Astrocyte (in vitro differentiated cells and primary cell): Measurements from ENCODE around the gene KCNN3. TPM values are rescaled to one million over a fixed set of nuclear protein-coding genes. Genes with fewer than 3 reads are reported as not detected.

Source experiments
- DNase-seq: peaks from one replicate; pipeline ENCODE4 v3.0.0-alpha.2; 2010; ENCODE audit warnings: low read depth
- FAIRE-seq: peaks from 2 replicates; lab custom pipeline; 2011; peaks lifted over from hg19 to GRCh38; lab: Jason Lieb, UNC
- H2AFZ ChIP-seq: 2 replicates; pipeline ENCODE4 v1.6.0; 2012; ENCODE audit warnings: low read depth, low read length, inconsistent platforms
- H3K27ac ChIP-seq: 2 replicates; pipeline ENCODE4 v1.5.1; 2011; ENCODE audit warnings: low read depth, low read length, inconsistent platforms
- H3K27me3 ChIP-seq: 2 replicates; pipeline ENCODE4 v1.6.0; 2011; ENCODE audit warnings: low read length, inconsistent platforms; ENCODE audit not compliant: insufficient read depth
- H3K36me3 ChIP-seq: 2 replicates; pipeline ENCODE4 v1.5.1; 2011; ENCODE audit warnings: low read length, inconsistent platforms; ENCODE audit not compliant: insufficient read depth
- H3K4me1 ChIP-seq: 2 replicates; pipeline ENCODE4 v1.5.1; 2011; ENCODE audit warnings: low read length, inconsistent platforms; ENCODE audit not compliant: insufficient read depth
- H3K4me2 ChIP-seq: 2 replicates; pipeline ENCODE4 v1.6.0; 2012; ENCODE audit warnings: low read length, inconsistent platforms
- H3K4me3 ChIP-seq: 2 replicates; pipeline ENCODE4 v1.5.1; 2011; ENCODE audit warnings: low read depth, mild to moderate bottlenecking, low read length, inconsistent platforms; ENCODE audit not compliant: insufficient read depth
- H3K79me2 ChIP-seq: 2 replicates; pipeline ENCODE4 v1.6.0; 2012; ENCODE audit warnings: mild to moderate bottlenecking, low read length, inconsistent platforms; ENCODE audit not compliant: insufficient read depth
- H3K9ac ChIP-seq: 2 replicates; pipeline ENCODE4 v1.6.0; 2012; ENCODE audit warnings: mild to moderate bottlenecking, low read length, inconsistent platforms
- H3K9me3 ChIP-seq: 2 replicates; pipeline ENCODE4 v1.5.1; 2012; ENCODE audit warnings: low read depth, mild to moderate bottlenecking, low read length, inconsistent platforms; ENCODE audit not compliant: insufficient read depth
- H4K20me1 ChIP-seq: 2 replicates; pipeline ENCODE4 v1.6.0; 2012; ENCODE audit warnings: low read length, inconsistent platforms; ENCODE audit not compliant: insufficient read depth
- H3K27ac Mint-ChIP-seq: one replicate; pipeline ENCODE4 v1.8.0; 2021; ENCODE audit warnings: mild to moderate bottlenecking, mixed read lengths; ENCODE audit not compliant: unreplicated experiment
- H3K27me3 Mint-ChIP-seq: one replicate; pipeline ENCODE4 v1.8.0; 2021; ENCODE audit warnings: low read depth, mixed read lengths; ENCODE audit not compliant: unreplicated experiment
- H3K36me3 Mint-ChIP-seq: one replicate; pipeline ENCODE4 v1.8.0; 2021; ENCODE audit warnings: low read depth, mixed read lengths; ENCODE audit not compliant: unreplicated experiment
- H3K4me1 Mint-ChIP-seq: one replicate; pipeline ENCODE4 v1.8.0; 2021; ENCODE audit warnings: low read depth, mixed read lengths; ENCODE audit not compliant: unreplicated experiment
- H3K4me3 Mint-ChIP-seq: one replicate; pipeline ENCODE4 v1.8.0; 2021; ENCODE audit warnings: mild to moderate bottlenecking, moderate library complexity, mixed read lengths; ENCODE audit not compliant: unreplicated experiment
- H3K9me3 Mint-ChIP-seq: one replicate; pipeline ENCODE4 v1.8.0; 2021; ENCODE audit warnings: mild to moderate bottlenecking, mixed read lengths; ENCODE audit not compliant: unreplicated experiment
- CTCF ChIP-seq: IDR thresholded peaks from 2 replicates; pipeline ENCODE4 v1.5.1; 2011; ENCODE audit warnings: low read depth, mild to moderate bottlenecking, inconsistent platforms, low read length, moderate library complexity; ENCODE audit not compliant: insufficient read depth
- EZH2 ChIP-seq: IDR thresholded peaks from 2 replicates; pipeline ENCODE4 v1.6.1; 2012; ENCODE audit warnings: mild to moderate bottlenecking, low read length, inconsistent platforms; ENCODE audit not compliant: insufficient read depth
- total RNA-seq: library from RNA; stranded (reverse); gene quantifications from 2 replicates; pipeline ENCODE4 v1.2.1, GENCODE V29; 2021

Gene KCNN3
- total RNA-seq, 1 donor from 2014 or later = 0.66 TPM

- no peak overlapping the region for H3K4me3 ChIP-seq
- Mint-ChIP-seq H3K36me3 (no peaks in the 10 kb centered on the region), H3K27me3 (peaks cover 12% of the 10 kb centered on the region), H3K9me3 (no peaks in the 10 kb centered on the region), H3K4me3 (no peak overlapping the region), H3K27ac (no peak overlapping the region), H3K4me1 (no peaks in the 10 kb centered on the region)
- H4K20me1 ChIP-seq = no peaks in the 10 kb centered on the region
- DNase-seq = no peak
- no peaks in the 10 kb centered on the region for H3K9me3 ChIP-seq
- no peaks in the 10 kb centered on the region for H3K4me1 ChIP-seq
- H3K36me3 ChIP-seq = no peaks in the 10 kb centered on the region
- H2AFZ ChIP-seq = no peak overlapping the region
- H3K4me2 ChIP-seq = no peak overlapping the region
- H3K27me3 ChIP-seq = peaks cover 4% of the 10 kb centered on the region
- TF ChIP-seq CTCF (no peak), EZH2 (no peak)
- no peaks in the 10 kb centered on the region for H3K79me2 ChIP-seq
- no peak for FAIRE-seq
- H3K9ac ChIP-seq = no peak overlapping the region
- no peak overlapping the region for H3K27ac ChIP-seq
These were observed 203.9 kb downstream of the KCNN3 start for GRCh38 chr1:154666051-154666790.

GRCh38 chr1:154664331-154665002, 205.6 kb downstream of the KCNN3 start:
- Histone ChIP-seq H3K27me3 (peaks cover 7% of the 10 kb centered on the region), H3K9ac (no peak overlapping the region), H3K4me1 (no peaks in the 10 kb centered on the region), H3K4me3 (no peak overlapping the region), H4K20me1 (no peaks in the 10 kb centered on the region), H3K27ac (no peak overlapping the region), H3K79me2 (no peaks in the 10 kb centered on the region), H2AFZ (no peak overlapping the region), H3K4me2 (no peak overlapping the region), H3K36me3 (no peaks in the 10 kb centered on the region), H3K9me3 (no peaks in the 10 kb centered on the region)
- DNase-seq = no peak
- no peaks in the 10 kb centered on the region for H3K36me3 Mint-ChIP-seq
- no peak overlapping the region for H3K27ac Mint-ChIP-seq
- TF ChIP-seq CTCF (no peak), EZH2 (no peak)
- no peaks in the 10 kb centered on the region for H3K4me1 Mint-ChIP-seq
- peaks cover 10% of the 10 kb centered on the region for H3K27me3 Mint-ChIP-seq
- FAIRE-seq = no peak
- H3K4me3 Mint-ChIP-seq = no peak overlapping the region
- no peaks in the 10 kb centered on the region for H3K9me3 Mint-ChIP-seq
